K562 (cell line): ENCODE data around the gene RNF166. TPM values are rescaled to one million over a fixed set of nuclear protein-coding genes. Genes with fewer than 3 reads are reported as not detected.

Experiments
- BRD9 ChIP-seq: fragments of 450-650 bp; IDR thresholded peaks from 2 replicates; pipeline ENCODE4 v1.6.1; 2018; ENCODE audit warnings: low read depth; ENCODE audit not compliant: partially characterized antibody
- CBX1 ChIP-seq: sonication (generic); IDR thresholded peaks from 2 replicates; pipeline ENCODE4 v1.6.1; 2016; ENCODE audit warnings: antibody characterized with exemption, low read depth, mild to moderate bottlenecking
- HLTF ChIP-seq: fragments of 450-650 bp; IDR thresholded peaks from 2 replicates; pipeline ENCODE4 v1.6.1; 2016
- MBD2 ChIP-seq: sonication (generic); IDR thresholded peaks from 2 replicates; pipeline ENCODE4 v1.6.1; 2016; ENCODE audit warnings: low read depth, borderline replicate concordance
- PRMT5 ChIP-seq: sonication (generic); formaldehyde crosslinking; IDR thresholded peaks from 2 replicates; pipeline ENCODE4 v1.5.0; 2020; ENCODE audit warnings: missing genetic modification reagents
- RFX7 ChIP-seq: fragments of 250-450 bp; sonication (Bioruptor Pico); IDR thresholded peaks from 2 replicates; pipeline ENCODE4 v1.5.1; 2021; ENCODE audit warnings: mild to moderate bottlenecking
- SETDB1 ChIP-seq: IDR thresholded peaks from one replicate; pipeline ENCODE4 v1.6.1; 2012; ENCODE audit warnings: low read length, control low read depth, inconsistent platforms
- SP1 ChIP-seq: sonication (generic); formaldehyde crosslinking; IDR thresholded peaks from 2 replicates; pipeline ENCODE4 v1.8.1; 2022; ENCODE audit warnings: mild to moderate bottlenecking, missing genetic modification reagents
- TEAD4 ChIP-seq, 2 experiments: sonication (generic) in 1 of 2; formaldehyde crosslinking in 1 of 2; IDR thresholded peaks; 2 replicates each; pipeline versions ENCODE4 v1.6.1 to v1.8.0; 2012 to 2022; ENCODE audit warnings: borderline replicate concordance in 1 of 2, inconsistent platforms in 1 of 2, low read length in 1 of 2, mild to moderate bottlenecking in 1 of 2, missing genetic modification reagents in 1 of 2
- ZFP1 ChIP-seq: fragments of 450-650 bp; formaldehyde crosslinking; IDR thresholded peaks from 2 replicates; pipeline ENCODE4 v1.4.0; 2020; ENCODE audit warnings: mild to moderate bottlenecking, mixed read lengths
- ZNF274 ChIP-seq: IDR thresholded peaks from 2 replicates; pipeline ENCODE4 v1.6.1; 2011; ENCODE audit warnings: low read depth, mild to moderate bottlenecking, low read length, moderate library complexity, borderline replicate concordance
- polyA plus RNA-seq, 8 experiments: library from polyadenylated mRNA; depleted of rRNA in 4 of 8; stranded (reverse) in 5 of 8; unstranded in 3 of 8; fragments of >200 nt; fragmentation: Nextera tagmentation in 2 of 8; fragmentation: Illumina TruSeq in 1 of 8; extraction: Ambion mirVana in 2 of 8; extraction: Trizol in 1 of 8; gene quantifications; 2 replicates each; pipeline versions ENCODE4 v1.2.1 to v1.2.3, GENCODE V29; 2011 to 2014; ENCODE audit warnings: inconsistent platforms in 1 of 8, missing spikeins in 1 of 8
- total RNA-seq, 7 experiments: library from RNA; depleted of rRNA in 6 of 7; stranded (reverse); fragments of >200 nt in 6 of 7; fragmentation: Illumina TruSeq in 2 of 7; extraction: Trizol in 2 of 7; gene quantifications; 2 replicates each; pipeline versions ENCODE4 v1.2.1 to v1.2.3, GENCODE V29; 2011 to 2021; ENCODE audit warnings: low replicate concordance in 1 of 7
- TF ChIP-seq, protein P1 (sequence below): fragments of 450-650 bp; IDR thresholded peaks from one replicate; pipeline ENCODE4 v1.6.1; 2018; ENCODE audit warnings: mild to moderate bottlenecking, moderate library complexity; ENCODE audit not compliant: partially characterized antibody
- TF ChIP-seq, protein P2 (sequence below): IDR thresholded peaks from 3 replicates; pipeline ENCODE4 v1.6.1; 2011; ENCODE audit warnings: borderline replicate concordance, mild to moderate bottlenecking, moderate library complexity; ENCODE audit not compliant: insufficient read length; ENCODE audit errors: extremely low read depth
- TF ChIP-seq, protein P3 (sequence below): fragments of 450-650 bp; IDR thresholded peaks from 2 replicates; pipeline ENCODE4 v1.6.1; 2016; ENCODE audit warnings: borderline replicate concordance
- TF ChIP-seq, protein P4 (sequence below): fragments of 250-450 bp; sonication (Bioruptor Pico); IDR thresholded peaks from 2 replicates; pipeline ENCODE4 v1.8.0; 2021; ENCODE audit warnings: moderate library complexity, mild to moderate bottlenecking, inconsistent platforms
- TF ChIP-seq, protein P5 (sequence below): IDR thresholded peaks from 2 replicates; pipeline ENCODE4 v1.6.1; 2016; ENCODE audit warnings: missing genetic modification characterization, missing compliant biosample characterization
- TF ChIP-seq, protein P6 (sequence below): fragments of 200-800 bp; sonication (Bioruptor generic); IDR thresholded peaks from 2 replicates; pipeline ENCODE4 v1.6.1; 2017; ENCODE audit warnings: missing genetic modification characterization, missing compliant biosample characterization

RNF166 gene
- total and polyA plus RNA-seq, 9 of the 15 experiments (the other 6 are each of a cell fraction or from before 2014, with no cell fraction given), result 0.56 to 60.3 (median 19.5) TPM

DNA sequence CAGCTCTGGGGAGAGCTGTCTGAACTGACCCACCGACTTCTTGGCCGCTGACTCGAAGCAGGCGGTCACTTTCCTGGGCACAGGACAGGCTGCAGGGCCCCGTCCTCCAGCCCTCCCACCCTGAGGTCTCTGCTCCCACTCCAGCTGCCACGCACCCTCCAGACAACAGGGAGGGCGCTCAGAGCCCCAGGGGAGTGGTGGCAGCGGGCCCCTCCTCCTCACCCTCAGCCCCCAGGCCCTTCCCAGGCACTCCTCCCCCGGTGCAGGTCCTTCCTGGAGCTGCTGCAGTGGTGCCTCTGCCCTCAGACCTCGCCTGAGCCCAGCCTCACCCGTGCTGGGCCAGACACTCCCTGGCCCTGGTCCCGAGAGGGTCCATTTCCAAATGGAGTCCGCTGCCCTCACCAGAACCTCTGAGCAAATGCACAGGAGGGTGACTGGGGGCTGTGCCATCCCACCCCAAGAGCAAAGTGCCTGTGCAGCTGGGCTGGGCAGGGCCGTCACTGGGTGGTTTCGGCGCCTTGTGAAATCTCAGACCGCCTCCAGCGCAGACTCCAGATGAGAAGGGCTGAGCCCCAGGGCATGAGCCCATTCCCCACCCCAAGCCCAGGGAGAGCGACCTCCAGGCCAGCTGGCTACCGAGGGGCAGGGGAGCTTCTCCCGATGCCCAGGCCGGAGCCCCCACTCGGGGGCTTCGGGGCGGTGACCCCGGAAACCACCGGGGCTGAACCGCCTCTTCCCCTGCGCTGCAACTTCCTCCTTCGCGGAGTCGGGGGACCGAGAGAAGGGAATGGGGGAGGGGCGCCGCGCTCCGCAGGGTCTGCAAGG is 56.1 kb downstream of the RNF166 start (continued):
- TF ChIP-seq, protein P1, sequence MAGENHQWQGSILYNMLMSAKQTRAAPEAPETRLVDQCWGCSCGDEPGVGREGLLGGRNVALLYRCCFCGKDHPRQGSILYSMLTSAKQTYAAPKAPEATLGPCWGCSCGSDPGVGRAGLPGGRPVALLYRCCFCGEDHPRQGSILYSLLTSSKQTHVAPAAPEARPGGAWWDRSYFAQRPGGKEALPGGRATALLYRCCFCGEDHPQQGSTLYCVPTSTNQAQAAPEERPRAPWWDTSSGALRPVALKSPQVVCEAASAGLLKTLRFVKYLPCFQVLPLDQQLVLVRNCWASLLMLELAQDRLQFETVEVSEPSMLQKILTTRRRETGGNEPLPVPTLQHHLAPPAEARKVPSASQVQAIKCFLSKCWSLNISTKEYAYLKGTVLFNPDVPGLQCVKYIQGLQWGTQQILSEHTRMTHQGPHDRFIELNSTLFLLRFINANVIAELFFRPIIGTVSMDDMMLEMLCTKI, result no peak
- peak; percentile 44 for TF ChIP-seq SP1 (CRISPR knock-in tag)
- 0 out of 2 replicates have a peak, but pooled peaks have one; percentile 24 for TF ChIP-seq ZNF274
- TF ChIP-seq HLTF, result no peak
- TF ChIP-seq, protein P2, sequence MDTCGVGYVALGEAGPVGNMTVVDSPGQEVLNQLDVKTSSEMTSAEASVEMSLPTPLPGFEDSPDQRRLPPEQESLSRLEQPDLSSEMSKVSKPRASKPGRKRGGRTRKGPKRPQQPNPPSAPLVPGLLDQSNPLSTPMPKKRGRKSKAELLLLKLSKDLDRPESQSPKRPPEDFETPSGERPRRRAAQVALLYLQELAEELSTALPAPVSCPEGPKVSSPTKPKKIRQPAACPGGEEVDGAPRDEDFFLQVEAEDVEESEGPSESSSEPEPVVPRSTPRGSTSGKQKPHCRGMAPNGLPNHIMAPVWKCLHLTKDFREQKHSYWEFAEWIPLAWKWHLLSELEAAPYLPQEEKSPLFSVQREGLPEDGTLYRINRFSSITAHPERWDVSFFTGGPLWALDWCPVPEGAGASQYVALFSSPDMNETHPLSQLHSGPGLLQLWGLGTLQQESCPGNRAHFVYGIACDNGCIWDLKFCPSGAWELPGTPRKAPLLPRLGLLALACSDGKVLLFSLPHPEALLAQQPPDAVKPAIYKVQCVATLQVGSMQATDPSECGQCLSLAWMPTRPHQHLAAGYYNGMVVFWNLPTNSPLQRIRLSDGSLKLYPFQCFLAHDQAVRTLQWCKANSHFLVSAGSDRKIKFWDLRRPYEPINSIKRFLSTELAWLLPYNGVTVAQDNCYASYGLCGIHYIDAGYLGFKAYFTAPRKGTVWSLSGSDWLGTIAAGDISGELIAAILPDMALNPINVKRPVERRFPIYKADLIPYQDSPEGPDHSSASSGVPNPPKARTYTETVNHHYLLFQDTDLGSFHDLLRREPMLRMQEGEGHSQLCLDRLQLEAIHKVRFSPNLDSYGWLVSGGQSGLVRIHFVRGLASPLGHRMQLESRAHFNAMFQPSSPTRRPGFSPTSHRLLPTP, result no peak
- TF ChIP-seq TEAD4 (IDR thresholded peaks at IDR 0.05; ENCODE audit: low read length), result no peak
- 0 out of 2 replicates have a peak, but pooled peaks have one; percentile 7 for TF ChIP-seq TEAD4 (CRISPR knock-in tag; IDR thresholded peaks at IDR 0.05; ENCODE audit: borderline replicate concordance)
- TF ChIP-seq, protein P3, sequence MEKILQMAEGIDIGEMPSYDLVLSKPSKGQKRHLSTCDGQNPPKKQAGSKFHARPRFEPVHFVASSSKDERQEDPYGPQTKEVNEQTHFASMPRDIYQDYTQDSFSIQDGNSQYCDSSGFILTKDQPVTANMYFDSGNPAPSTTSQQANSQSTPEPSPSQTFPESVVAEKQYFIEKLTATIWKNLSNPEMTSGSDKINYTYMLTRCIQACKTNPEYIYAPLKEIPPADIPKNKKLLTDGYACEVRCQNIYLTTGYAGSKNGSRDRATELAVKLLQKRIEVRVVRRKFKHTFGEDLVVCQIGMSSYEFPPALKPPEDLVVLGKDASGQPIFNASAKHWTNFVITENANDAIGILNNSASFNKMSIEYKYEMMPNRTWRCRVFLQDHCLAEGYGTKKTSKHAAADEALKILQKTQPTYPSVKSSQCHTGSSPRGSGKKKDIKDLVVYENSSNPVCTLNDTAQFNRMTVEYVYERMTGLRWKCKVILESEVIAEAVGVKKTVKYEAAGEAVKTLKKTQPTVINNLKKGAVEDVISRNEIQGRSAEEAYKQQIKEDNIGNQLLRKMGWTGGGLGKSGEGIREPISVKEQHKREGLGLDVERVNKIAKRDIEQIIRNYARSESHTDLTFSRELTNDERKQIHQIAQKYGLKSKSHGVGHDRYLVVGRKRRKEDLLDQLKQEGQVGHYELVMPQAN, result no peak
- TF ChIP-seq, protein P4, sequence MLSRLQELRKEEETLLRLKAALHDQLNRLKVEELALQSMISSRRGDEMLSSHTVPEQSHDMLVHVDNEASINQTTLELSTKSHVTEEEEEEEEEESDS (CRISPR knock-in tag), result no peak
- TF ChIP-seq, protein P5, sequence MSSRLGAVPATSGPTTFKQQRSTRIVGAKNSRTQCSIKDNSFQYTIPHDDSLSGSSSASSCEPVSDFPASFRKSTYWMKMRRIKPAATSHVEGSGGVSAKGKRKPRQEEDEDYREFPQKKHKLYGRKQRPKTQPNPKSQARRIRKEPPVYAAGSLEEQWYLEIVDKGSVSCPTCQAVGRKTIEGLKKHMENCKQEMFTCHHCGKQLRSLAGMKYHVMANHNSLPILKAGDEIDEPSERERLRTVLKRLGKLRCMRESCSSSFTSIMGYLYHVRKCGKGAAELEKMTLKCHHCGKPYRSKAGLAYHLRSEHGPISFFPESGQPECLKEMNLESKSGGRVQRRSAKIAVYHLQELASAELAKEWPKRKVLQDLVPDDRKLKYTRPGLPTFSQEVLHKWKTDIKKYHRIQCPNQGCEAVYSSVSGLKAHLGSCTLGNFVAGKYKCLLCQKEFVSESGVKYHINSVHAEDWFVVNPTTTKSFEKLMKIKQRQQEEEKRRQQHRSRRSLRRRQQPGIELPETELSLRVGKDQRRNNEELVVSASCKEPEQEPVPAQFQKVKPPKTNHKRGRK (tag), result no peak
- no peak for TF ChIP-seq PRMT5
- no peak for TF ChIP-seq CBX1
- TF ChIP-seq, protein P6, sequence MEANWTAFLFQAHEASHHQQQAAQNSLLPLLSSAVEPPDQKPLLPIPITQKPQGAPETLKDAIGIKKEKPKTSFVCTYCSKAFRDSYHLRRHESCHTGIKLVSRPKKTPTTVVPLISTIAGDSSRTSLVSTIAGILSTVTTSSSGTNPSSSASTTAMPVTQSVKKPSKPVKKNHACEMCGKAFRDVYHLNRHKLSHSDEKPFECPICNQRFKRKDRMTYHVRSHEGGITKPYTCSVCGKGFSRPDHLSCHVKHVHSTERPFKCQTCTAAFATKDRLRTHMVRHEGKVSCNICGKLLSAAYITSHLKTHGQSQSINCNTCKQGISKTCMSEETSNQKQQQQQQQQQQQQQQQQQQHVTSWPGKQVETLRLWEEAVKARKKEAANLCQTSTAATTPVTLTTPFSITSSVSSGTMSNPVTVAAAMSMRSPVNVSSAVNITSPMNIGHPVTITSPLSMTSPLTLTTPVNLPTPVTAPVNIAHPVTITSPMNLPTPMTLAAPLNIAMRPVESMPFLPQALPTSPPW (CRISPR knock-in tag), result no peak
- TF ChIP-seq BRD9, result no peak
- TF ChIP-seq ZFP1 (CRISPR knock-in tag), result no peak
- TF ChIP-seq RFX7 (CRISPR knock-in tag), result no peak
- TF ChIP-seq SETDB1, result no peak
- TF ChIP-seq MBD2, result no peak
